WERI-Rb-1 (cell line): ENCODE measurements around the gene MOB2.
A peak's percentile ranks its signal among the peaks of the same experiment; 100 is the strongest.

Experiments
- DNase-seq: peaks from one replicate; pipeline ENCODE4 v3.0.0-alpha.2; 2020
- H3K27ac ChIP-seq: fragments of 250-450 bp; sonication (Bioruptor Pico); 2 replicates; pipeline ENCODE4 v1.5.1; 2020; ENCODE audit warnings: mild to moderate bottlenecking, moderate library complexity
- H3K27me3 ChIP-seq: fragments of 250-450 bp; sonication (Bioruptor Pico); 2 replicates; pipeline ENCODE4 v1.5.1; 2021; ENCODE audit warnings: mild to moderate bottlenecking, low read depth, moderate library complexity; ENCODE audit not compliant: insufficient read depth, severe bottlenecking
- H3K36me3 ChIP-seq: fragments of 250-450 bp; sonication (Bioruptor Pico); 2 replicates; pipeline ENCODE4 v1.5.1; 2020; ENCODE audit warnings: mild to moderate bottlenecking, moderate library complexity
- H3K4me3 ChIP-seq: 2 replicates; pipeline ENCODE4 v1.5.1; 2011; ENCODE audit warnings: low read depth, mild to moderate bottlenecking, control low read depth, low read length
- H3K9me3 ChIP-seq: fragments of 250-450 bp; sonication (Bioruptor Pico); 2 replicates; pipeline ENCODE4 v1.5.1; 2021; ENCODE audit warnings: mild to moderate bottlenecking, moderate library complexity; ENCODE audit not compliant: severe bottlenecking
- TF ChIP-seq, protein P1 (sequence below): IDR thresholded peaks from 2 replicates; pipeline ENCODE4 v1.5.1; 2011; ENCODE audit warnings: low read depth, mild to moderate bottlenecking, control low read depth, inconsistent platforms, low read length

The MOB2 gene

DNA sequence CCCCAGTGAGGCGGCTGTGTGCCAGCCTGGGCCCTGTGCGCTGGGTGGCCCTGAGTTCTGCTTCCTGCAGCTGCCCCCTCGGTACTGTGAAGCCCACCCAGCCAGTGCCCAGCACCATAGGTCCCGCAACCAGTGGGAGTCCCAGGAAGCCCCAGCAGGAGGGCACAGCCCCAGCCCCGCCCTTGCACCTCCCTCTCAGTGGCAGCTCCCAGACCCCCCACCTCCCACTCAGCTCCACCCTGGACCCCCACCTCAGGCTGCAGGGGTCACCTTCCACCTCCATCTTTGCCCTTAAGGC lies 30.9 kb downstream of the MOB2 start:
- TF ChIP-seq, protein P1, sequence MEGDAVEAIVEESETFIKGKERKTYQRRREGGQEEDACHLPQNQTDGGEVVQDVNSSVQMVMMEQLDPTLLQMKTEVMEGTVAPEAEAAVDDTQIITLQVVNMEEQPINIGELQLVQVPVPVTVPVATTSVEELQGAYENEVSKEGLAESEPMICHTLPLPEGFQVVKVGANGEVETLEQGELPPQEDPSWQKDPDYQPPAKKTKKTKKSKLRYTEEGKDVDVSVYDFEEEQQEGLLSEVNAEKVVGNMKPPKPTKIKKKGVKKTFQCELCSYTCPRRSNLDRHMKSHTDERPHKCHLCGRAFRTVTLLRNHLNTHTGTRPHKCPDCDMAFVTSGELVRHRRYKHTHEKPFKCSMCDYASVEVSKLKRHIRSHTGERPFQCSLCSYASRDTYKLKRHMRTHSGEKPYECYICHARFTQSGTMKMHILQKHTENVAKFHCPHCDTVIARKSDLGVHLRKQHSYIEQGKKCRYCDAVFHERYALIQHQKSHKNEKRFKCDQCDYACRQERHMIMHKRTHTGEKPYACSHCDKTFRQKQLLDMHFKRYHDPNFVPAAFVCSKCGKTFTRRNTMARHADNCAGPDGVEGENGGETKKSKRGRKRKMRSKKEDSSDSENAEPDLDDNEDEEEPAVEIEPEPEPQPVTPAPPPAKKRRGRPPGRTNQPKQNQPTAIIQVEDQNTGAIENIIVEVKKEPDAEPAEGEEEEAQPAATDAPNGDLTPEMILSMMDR: no peak
- Histone ChIP-seq H3K4me3 (no peak overlapping the region), H3K27ac (no peak overlapping the region), H3K36me3 (peaks cover 52% of the 10 kb centered on the region), H3K9me3 (no peaks in the 10 kb centered on the region), H3K27me3 (no peaks in the 10 kb centered on the region)
- no peak for DNase-seq

DNA sequence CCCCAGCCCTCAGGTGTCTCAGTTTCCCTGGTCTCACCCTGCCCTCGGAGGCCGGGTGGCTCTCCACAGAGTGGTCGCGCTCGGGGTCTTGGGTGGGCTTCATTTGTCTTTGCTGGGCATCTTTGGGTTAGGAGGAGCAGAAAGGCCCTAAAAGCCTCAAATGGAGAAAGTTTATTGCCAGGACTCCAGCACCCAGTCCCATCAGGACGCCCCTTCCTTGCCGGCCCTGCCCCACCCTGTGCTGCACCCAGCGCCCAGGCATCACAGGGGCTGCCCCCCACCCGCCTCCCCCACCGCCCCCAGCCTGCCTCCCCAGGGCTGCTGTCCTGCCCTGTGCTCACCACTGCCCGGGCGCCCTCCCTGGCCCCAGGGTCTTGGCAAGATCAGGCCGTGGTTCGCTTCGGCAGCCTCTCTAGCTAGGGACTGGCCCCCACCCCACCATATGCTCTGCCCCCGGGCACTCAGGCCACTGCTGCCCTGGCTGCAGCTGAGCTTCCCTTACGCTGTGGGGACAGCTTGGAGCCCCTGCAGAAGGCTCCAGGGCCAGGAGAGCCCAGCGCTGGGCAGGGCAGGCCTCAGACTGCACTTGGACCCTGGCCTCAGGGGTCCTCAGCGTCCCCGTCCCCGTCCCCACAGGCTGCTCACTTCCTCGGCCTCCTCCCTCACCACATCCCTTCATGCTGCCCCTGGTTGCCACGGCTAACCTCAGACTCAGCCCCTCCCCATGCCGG lies 31.4 kb downstream of the MOB2 start:
- H3K9me3 ChIP-seq: no peaks in the 10 kb centered on the region

DNA sequence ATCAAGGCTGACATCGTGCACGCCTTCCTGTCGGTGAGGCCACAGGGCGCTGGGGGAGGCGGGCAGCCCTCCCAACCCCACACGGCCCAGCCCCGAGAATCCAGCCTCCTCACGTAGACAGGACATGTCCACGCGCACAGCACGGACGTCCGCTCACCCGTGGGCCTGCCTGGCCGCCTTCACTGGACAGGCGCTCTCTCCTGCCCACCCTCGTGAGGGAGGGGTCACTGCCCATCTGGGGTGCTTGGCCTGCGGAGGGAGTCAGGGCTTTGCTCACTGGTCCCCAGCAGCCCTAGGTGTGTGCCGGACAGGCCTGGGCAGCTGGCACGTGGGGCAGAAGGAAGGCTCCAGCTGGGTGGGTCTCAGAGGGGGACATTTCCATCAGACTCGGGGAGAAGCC lies 32.0 kb downstream of the MOB2 start:
- TF ChIP-seq, protein P1: no peak
- no peak overlapping the region for H3K4me3 ChIP-seq
- H3K27me3 ChIP-seq: no peaks in the 10 kb centered on the region
- peaks cover 56% of the 10 kb centered on the region for H3K36me3 ChIP-seq
- H3K9me3 ChIP-seq: no peaks in the 10 kb centered on the region
- H3K27ac ChIP-seq: no peak overlapping the region
- no peak for DNase-seq

More for the DNA sequence above, 31.4 kb downstream of the MOB2 start:
- H3K4me3 ChIP-seq: no peak overlapping the region
- TF ChIP-seq, protein P1: no peak
- H3K27me3 ChIP-seq: no peaks in the 10 kb centered on the region
- DNase-seq: no peak
- peaks cover 56% of the 10 kb centered on the region for H3K36me3 ChIP-seq
- no peak overlapping the region for H3K27ac ChIP-seq

DNA sequence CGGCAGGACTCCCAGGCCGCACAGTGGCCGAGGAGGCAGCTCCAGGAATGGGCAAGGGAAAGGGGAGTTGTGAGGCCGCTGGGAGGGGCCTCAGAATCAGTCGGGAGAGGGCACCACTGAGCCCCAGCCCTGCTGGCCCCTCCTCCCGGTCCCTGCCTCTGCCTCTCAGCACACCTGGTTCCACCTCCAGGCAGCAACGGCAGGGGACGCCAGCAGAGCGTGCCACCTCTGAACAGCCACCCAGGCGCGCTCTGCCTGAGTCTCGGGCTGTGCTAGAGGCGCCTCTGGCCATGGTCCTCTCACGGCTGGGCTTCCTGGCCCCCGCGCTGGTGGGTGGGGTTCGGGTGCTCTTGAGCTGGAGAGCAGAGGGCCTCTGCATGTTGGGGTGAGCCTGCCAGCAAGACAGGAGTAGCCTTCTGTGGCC lies 33.0 kb downstream of the MOB2 start:
- TF ChIP-seq, protein P1: peak; percentile 51
- H3K27me3 ChIP-seq: no peaks in the 10 kb centered on the region

DNA sequence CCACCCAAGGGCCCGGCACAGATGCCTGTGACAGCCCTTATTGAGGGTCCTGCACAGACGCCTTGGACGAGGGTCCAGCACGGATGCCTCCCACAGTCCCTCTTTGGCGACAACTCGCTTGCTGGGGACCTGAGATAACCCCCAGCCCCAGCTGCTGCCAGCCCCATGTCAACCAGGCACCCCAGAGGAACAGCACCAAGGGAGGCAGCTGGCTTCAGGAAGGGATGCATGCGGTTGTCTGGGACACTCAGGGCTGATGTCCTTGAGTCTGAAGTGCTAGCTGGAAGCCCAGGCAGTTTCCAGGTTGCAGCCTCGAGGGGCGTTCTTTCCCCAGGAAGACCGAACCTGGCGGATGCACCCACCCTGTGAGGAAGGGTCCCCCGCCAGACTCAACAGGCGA lies 33.8 kb downstream of the MOB2 start:
- Histone ChIP-seq H3K27me3 (no peaks in the 10 kb centered on the region), H3K27ac (no peak overlapping the region), H3K9me3 (no peaks in the 10 kb centered on the region), H3K36me3 (peaks cover 69% of the 10 kb centered on the region), H3K4me3 (no peak overlapping the region)
- TF ChIP-seq, protein P1: no peak
- DNase-seq: no peak

More for the DNA sequence above, 33.0 kb downstream of the MOB2 start:
- DNase-seq: peak; percentile 56
- Histone ChIP-seq H3K36me3 (peaks cover 60% of the 10 kb centered on the region), H3K4me3 (no peak overlapping the region), H3K27ac (no peak overlapping the region), H3K9me3 (no peaks in the 10 kb centered on the region)
